Erythroblast (primary cell): ENCODE results near the gene AHCYL2.

ENCODE experiments used
- GATA1 ChIP-seq: IDR thresholded peaks from 2 replicates; pipeline ENCODE4 v1.6.1; 2011; ENCODE audit warnings: low read depth, mild to moderate bottlenecking, control low read depth, low read length, moderate library complexity
- POLR2A ChIP-seq: IDR thresholded peaks from 2 replicates; pipeline ENCODE4 v1.6.1; 2011; ENCODE audit warnings: mild to moderate bottlenecking, low read length

- TF ChIP-seq POLR2A (no peak), GATA1 (no peak)
Measured at GRCh38 chr7:129376778-129377700, 152.2 kb downstream of the AHCYL2 start.
